HG03558 (cell line): ENCODE measurements around the gene RTP3.
A peak's percentile ranks its signal among the peaks of the same experiment; 100 is the strongest.

ENCODE experiments used
- ATAC-seq: cut with Tn5 transposase; IDR thresholded peaks from one replicate; pipeline ENCODE4 v1.9.1; 2021; ENCODE audit warnings: moderate number of reproducible peaks; ENCODE audit not compliant: unreplicated experiment; ENCODE audit errors: extremely low read depth

RTP3 gene

DNA sequence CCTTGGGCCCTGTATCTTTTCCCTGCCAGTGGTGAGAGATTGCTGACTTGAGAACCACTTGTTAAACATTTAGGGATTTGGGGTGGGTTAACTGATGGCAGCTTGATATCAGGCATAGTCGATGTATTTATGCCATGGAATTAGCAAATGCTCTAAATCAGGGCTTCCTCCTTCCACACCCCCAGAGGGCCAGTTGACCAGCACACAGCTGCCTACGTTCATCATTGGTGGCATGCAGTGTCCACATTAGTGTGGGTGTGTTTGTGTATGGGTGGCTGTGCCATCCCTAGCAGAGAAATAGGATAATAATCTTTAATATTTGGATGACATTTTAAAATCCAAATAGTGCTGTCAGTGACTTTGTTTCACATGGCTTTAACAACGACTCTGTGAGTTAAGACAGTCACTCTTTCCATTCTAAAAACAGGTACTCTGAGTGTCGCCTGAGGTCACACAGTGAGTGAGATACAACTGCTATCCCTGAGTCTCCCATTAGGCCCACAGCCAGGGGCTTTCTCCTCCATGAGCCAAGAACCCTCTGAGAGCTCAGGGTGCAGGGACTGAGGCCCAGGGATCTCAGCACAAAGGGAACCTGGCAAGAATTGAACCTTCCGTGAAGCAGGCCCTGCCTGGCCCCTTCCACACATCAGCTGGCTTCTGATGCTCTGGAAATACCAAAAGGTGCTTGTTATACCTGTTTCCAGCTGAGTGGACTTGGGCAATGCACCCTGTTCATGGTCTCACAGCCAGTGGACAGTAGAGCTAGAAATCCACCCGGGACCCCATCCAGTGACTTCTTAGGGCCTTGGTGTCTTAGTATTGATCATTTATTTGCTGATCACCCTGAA, 28.8 kb upstream of the RTP3 start:
- ATAC-seq: no peak

- no peak for ATAC-seq
Observed at GRCh38 chr3:46469680-46470357, 28.0 kb upstream of the RTP3 start.

DNA sequence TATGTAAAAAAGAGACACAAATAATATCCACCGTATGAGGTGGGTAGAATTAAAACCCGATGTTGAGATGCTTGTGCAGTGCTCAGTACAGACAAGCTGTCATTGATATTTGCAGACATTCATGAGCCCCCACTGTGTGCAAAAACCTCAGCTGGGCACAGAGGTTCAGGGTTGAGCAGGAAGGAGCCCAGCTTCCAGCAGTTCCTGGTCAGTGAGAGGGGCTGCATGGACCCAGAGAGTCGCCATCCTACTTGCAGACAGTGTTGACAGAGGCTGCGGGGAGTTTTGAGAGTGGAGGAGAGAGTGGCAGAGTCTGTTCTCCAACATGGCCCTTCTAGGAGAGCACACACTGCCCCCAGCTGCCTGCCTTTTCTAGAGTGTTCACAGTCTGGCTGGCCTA, 26.9 kb upstream of the RTP3 start:
- ATAC-seq: no peak

DNA sequence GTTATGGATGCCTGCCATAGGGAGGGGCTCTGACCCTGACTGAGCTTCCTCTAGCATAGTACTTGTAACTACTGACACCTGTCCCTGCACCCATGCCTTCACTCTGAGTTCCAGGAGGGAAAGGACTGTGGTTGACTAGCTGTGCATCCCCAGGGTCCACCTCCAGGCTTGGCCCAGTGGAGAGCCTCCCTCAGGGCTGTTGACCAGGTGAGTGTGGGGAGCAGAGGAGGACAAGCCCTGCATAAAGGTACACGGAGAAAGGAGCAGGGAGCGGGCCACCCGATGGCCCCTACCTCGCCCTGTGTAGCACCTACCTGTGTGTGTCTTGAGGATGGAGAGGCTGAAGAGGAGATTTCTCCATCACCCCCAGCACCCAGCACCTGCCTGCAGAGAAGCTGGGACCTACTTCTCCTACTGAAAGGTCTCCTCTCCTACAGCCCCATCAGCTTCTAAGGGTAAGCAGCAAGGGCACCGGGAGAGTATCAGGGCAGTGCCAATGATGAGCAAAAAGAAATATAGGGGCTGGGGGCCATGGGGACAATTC, 26.3 kb upstream of the RTP3 start:
- ATAC-seq: no peak

GRCh38 chr3:46472736-46473135, 25.0 kb upstream of the RTP3 start:
- no peak for ATAC-seq

DNA sequence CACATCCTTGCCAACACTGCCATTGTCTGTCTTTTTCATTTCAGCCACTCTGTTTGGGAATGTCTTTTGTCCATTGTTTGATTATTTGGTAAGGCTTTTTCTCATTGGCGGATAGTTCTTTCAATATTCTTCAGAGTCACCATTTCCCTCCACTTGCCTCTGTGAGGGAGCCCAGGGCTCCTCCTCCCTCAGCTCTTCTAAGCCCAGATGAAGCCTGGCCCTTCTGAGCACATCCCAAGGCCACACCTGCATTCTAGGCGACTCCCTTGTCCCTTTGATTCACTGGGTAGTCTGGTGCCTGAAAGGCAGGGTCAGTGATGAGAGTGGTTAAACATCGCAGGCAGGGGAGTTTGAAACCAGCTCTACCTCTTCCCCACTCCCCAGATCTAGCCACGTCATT, 20.6 kb upstream of the RTP3 start:
- no peak for ATAC-seq

GRCh38 chr3:46477756-46478155, 20.0 kb upstream of the RTP3 start:
- no peak for ATAC-seq

DNA sequence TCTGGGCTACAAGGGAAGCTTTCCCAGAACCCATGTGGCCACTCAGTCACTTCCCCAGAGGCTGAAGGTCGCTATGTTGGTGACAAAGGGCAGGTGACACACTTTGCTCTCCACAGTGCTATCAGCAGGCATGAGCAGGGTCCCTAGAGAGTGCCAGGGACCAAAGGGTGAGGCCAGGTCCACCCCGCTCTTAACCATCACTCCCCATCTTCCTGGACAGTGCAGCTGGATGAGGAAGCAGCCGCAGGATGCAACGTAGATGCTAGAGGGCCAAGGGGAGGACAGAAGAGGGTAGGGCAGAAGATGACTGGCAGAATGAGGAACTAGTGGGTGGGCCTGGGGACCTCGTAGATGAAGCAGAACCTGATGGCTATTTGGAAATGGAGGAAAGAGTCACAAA, 19.4 kb upstream of the RTP3 start:
- no peak for ATAC-seq

GRCh38 chr3:46479021-46479420, 18.8 kb upstream of the RTP3 start:
- ATAC-seq: no peak

DNA sequence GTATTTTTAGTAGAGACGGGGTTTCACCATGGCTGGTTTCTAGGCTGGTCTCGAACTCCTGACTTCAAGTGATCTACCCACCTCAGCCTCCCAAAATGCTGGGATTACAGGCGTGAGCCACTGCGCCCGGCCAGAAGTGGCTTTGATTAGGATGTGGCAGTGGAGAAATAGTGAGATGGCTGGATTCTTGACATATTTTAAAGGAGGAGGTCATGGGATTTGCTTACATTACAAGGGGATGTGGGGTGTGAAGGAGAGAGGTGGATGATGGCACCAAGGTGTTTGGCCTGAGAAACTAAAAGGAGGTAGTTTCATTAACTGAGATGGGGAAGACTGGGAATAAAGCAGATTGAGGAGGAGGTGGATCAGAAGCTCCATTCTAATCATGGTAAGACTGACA, 18.1 kb upstream of the RTP3 start:
- ATAC-seq: no peak

- no peak for ATAC-seq
Observed at GRCh38 chr3:46480491-46481195, 17.1 kb upstream of the RTP3 start.

DNA sequence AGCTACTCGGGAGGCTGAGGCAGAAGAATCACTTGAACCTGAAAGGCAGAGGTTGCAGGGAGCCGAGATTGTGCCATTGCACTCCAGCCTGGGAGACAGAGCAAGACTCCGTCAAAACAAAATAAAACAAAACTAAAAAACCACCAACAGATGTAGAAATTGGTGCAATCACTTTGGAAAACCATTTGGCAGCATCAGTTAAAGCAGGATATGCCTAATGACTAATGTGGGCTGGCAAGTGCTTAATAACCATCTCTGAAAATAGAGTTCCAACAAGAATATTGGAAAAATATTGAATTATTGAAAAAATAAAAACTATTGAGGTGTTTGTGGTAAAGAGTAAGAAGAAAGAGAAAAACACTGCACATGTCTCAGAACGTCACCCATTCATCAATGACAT, 16.1 kb upstream of the RTP3 start:
- no peak for ATAC-seq

DNA sequence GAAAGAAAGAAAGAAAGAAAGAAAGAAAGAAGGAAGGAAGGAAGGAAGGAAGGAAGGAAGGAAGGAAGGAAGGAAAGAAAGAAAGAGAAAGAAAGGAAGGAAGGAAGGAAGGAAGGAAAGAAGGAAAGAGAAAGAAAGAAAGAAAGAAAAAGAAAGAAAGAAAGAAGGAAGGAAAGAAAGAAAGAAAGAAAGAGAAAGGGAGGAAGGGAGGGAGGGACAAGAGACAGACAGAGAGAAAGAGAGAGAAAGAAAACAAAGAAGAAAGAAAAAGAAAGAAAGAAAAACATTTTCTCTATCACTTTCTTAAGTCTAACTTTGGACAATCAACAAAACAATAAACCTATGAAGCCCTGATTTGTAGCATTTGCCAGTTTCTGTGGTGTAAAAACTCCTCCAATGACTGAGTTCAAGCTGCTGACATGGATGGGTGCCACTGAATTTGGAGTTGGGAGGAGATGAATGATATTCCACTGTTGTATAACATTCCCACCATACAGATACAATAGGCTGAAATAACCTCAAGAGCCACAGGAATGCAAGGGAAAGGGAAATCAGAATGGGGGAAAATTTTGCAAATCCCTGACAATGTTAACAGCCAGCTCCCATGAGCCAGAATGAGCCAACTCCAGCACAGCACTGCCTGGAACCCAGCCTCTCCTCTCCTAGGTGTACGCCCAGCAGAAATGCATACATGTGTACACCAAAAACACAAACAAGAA, 15.0 kb upstream of the RTP3 start:
- no peak for ATAC-seq

DNA sequence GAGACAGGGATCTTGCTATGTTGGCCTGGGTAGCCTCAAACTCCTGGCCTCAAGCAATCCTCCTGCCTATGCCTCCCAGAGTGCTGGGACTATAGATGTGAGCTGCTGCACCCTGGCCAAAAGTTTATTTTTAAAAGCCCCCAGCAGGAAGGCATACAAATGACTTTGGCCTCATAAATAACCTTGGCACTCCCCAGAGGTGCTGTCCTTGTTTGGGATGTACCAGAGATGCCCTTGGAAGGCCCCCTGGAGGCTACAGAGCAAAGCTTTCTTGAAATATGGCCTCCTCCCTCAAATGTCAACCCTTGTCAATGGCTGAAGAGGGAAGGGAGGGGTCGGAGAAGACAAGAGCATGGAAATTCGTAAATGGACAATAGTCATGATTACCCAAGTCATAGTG, 14.0 kb upstream of the RTP3 start:
- no peak for ATAC-seq

DNA sequence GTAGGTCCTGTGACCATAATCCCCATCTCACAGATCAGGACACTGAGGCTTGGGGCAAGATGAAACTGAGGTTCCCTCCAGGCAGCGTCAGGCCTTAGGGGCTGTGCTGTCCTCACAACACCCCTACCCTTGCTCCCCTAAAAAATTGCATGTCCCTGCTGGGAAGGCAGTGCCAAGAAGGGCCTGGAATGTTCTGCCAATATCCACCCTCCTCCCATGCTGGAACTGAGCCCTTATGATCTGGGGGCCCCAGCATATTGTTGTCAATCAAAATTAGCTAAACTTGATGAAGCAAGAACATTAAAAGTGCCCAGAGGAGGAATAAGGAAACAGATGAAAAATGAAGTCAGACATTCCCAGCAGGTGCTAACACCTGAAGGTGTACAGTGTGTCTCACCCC, 13.4 kb upstream of the RTP3 start:
- no peak for ATAC-seq

GRCh38 chr3:46484911-46485778, 12.6 kb upstream of the RTP3 start:
- ATAC-seq: no peak

DNA sequence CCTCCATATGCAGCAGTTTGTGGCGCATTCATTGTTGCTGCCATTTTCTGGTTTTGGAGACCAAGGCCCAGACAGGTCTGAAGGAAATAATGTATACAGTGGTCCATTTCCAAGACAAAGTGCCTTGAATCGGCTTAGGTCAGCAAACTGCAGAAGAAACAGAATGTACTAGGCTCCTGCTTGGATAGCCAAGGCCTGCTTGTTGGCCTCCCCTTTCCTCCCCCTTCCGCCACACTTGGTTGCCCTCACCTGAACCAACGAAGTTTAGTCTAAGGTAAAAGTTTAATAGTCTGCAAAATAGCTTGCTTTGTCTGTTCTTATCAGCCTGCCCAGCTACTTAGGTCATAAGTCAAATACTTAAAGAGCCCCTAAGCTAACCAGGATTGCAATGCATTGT, 12.0 kb upstream of the RTP3 start:
- no peak for ATAC-seq

- ATAC-seq: peak; percentile 48
Observed at GRCh38 chr3:46488735-46489361, 8.9 kb upstream of the RTP3 start.

GRCh38 chr3:46489381-46489780, 8.4 kb upstream of the RTP3 start:
- no peak for ATAC-seq
